ENCODE data around the gene RBM43. TPM values are rescaled to one million over a fixed set of nuclear protein-coding genes. Genes with fewer than 3 reads are reported as not detected.

RBM43 gene
- total and polyA plus RNA-seq, 2 of the 4 experiments (the other 2 are of a cell fraction), result 1.6 to 3.6 TPM

- no peak for ATAC-seq (ENCODE audit: low read depth)
- dilution Hi-C loops (cut with HindIII; ENCODE audit: low sequenced_read_pairs, unreplicated experiment), result no loop called here
- BruUV-seq (replicated peaks), result no TSS peak
Observed at GRCh38 chr2:151271824-151272223, 10.2 kb upstream of the RBM43 start.

More at GRCh38 chr2:151271824-151272223, 10.2 kb upstream of the RBM43 start:
- no peak overlapping the region for H3K9ac ChIP-seq (ENCODE audit: low read depth, low read length)
- CTCF ChIA-PET, result no interaction called here
- no peak for DNase-seq
- H2BK20ac ChIP-seq (ENCODE audit: low read depth, low read length), result no peak overlapping the region
- no peaks in the 10 kb centered on the region for H3K9me3 ChIP-seq (ENCODE audit: control insufficient read depth, insufficient read depth, low read length)
- no peak overlapping the region for H2BK5ac ChIP-seq (ENCODE audit: low read depth, low read length, poor library complexity, severe bottlenecking)
- no peak overlapping the region for H2BK15ac ChIP-seq (ENCODE audit: low read depth, low read length)
- H4K5ac ChIP-seq (ENCODE audit: low read depth, low read length), result no peak overlapping the region
- H3K23ac ChIP-seq (ENCODE audit: low read depth, low read length), result no peak overlapping the region
- H3K79me1 ChIP-seq (ENCODE audit: low read depth in 1 of 2, low read length in 2 of 2), result no peaks in the 10 kb centered on the region
- peaks cover 4% of the 10 kb centered on the region; the same call in 1 of the 2 replicates for H3K36me3 ChIP-seq (ENCODE audit: control insufficient read depth, insufficient read depth, low read length)
- H3K4me3 ChIP-seq (ENCODE audit: insufficient read depth, low read depth, low read length), result no peak overlapping the region
- H4K8ac ChIP-seq (ENCODE audit: low read depth in 2 of 2, low read length in 2 of 2), result no peak overlapping the region
- H2AK9ac ChIP-seq (replicated peaks; ENCODE audit: low read depth, low read length, poor library complexity), result no peak overlapping the region
- POLR2A ChIA-PET (ENCODE audit: unreplicated experiment), result interaction anchor here (0.5 kb wide), 1 partner anchor 14 kb away, joined by 3 read pairs; no protein-coding TSS in a partner anchor
- in situ Hi-C loops (cut with MboI; ENCODE audit: low sequenced_read_pairs) (no loop called here), intact Hi-C loops (cut with micrococcal nuclease) (no loop called here)
- H3K14ac ChIP-seq (replicated peaks; ENCODE audit: low read depth, low read length), result no peak overlapping the region
- no peak overlapping the region for H2BK120ac ChIP-seq (ENCODE audit: low read depth, low read length)
- TF ChIP-seq, protein P1, sequence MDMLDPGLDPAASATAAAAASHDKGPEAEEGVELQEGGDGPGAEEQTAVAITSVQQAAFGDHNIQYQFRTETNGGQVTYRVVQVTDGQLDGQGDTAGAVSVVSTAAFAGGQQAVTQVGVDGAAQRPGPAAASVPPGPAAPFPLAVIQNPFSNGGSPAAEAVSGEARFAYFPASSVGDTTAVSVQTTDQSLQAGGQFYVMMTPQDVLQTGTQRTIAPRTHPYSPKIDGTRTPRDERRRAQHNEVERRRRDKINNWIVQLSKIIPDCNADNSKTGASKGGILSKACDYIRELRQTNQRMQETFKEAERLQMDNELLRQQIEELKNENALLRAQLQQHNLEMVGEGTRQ (IDR thresholded peaks at IDR 0.05; ENCODE audit: low read depth, low read length), result no peak
- TF ChIP-seq MAZ (IDR thresholded peaks at IDR 0.05; ENCODE audit: borderline replicate concordance, low read depth, low read length) (no peak), RCOR1 (IDR thresholded peaks at IDR 0.05; ENCODE audit: insufficient replicate concordance, low read length) (no peak), CEBPB (IDR thresholded peaks at IDR 0.05; ENCODE audit: low read depth, low read length) (no peak), FOS (IDR thresholded peaks at IDR 0.05; ENCODE audit: low read depth, low read length) (no peak), RFX5 (IDR thresholded peaks at IDR 0.05; ENCODE audit: low read depth, low read length) (no peak), RAD21 (IDR thresholded peaks at IDR 0.05; ENCODE audit: low read length) (no peak), POLR2A (IDR thresholded peaks at IDR 0.05; ENCODE audit: low read depth, low read length) (no peak), CHD1 (IDR thresholded peaks at IDR 0.05; ENCODE audit: low read depth, low read length) (no peak)
- TF ChIP-seq, protein P2, sequence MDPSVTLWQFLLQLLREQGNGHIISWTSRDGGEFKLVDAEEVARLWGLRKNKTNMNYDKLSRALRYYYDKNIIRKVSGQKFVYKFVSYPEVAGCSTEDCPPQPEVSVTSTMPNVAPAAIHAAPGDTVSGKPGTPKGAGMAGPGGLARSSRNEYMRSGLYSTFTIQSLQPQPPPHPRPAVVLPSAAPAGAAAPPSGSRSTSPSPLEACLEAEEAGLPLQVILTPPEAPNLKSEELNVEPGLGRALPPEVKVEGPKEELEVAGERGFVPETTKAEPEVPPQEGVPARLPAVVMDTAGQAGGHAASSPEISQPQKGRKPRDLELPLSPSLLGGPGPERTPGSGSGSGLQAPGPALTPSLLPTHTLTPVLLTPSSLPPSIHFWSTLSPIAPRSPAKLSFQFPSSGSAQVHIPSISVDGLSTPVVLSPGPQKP (IDR thresholded peaks at IDR 0.05; ENCODE audit: borderline replicate concordance, low read depth, low read length), result no peak
- no peak overlapping the region for H3K4ac ChIP-seq (ENCODE audit: low read depth, low read length)
- no peak overlapping the region for H2AK5ac ChIP-seq (ENCODE audit: low read depth, low read length)
- no peak overlapping the region for H3K4me2 ChIP-seq (ENCODE audit: low read depth, low read length)
- no peak overlapping the region for H3K27ac ChIP-seq (ENCODE audit: insufficient read depth, low read length)
- H3K9me1 ChIP-seq (ENCODE audit: insufficient read depth, low read length), result no peaks in the 10 kb centered on the region
- H3K4me1 ChIP-seq (ENCODE audit: control insufficient read depth, insufficient read depth, low read length), result no peaks in the 10 kb centered on the region
- no peak overlapping the region for H3K18ac ChIP-seq (ENCODE audit: low read depth, low read length)
- H4K91ac ChIP-seq (ENCODE audit: insufficient read depth, low read depth, low read length), result no peak overlapping the region
- no peaks in the 10 kb centered on the region for H4K20me1 ChIP-seq (ENCODE audit: insufficient read depth, low read length)
- H2AFZ ChIP-seq (replicated peaks; ENCODE audit: low read length, poor library complexity), result no peak overlapping the region
- no peak overlapping the region for H3K56ac ChIP-seq (ENCODE audit: extremely low read depth, insufficient read depth, low read length)
- H3K27me3 ChIP-seq (ENCODE audit: control insufficient read depth, insufficient read depth, low read length), result no peaks in the 10 kb centered on the region
